ENCODE measurements around the gene GALNT15. TPM values are rescaled to one million over a fixed set of nuclear protein-coding genes. Genes with fewer than 3 reads are reported as not detected.

GALNT15 gene
- total and polyA plus RNA-seq, 11 donors = 0.96 to 81.1 (median 5.5) TPM

DNA sequence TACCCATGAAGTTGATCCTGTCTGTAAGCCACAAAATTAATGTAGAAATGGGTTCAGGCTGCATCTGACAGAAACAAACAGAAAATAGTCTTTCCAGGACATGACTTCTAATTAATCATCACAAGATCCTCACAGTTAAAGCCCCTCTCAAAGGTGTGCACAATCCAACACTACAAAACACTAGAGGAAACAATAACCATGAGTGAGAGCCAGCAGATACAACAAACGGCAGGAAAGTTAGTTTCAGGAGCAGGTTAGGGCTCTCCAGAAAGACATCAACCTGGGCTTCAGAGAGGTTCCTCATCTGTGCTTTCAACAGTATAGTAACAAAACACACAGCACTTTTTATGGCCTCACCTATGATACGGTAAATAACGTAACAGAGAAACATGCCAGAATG, 47.5 kb downstream of the GALNT15 start:
- intact Hi-C loops (cut with DNase I) = no loop called here
- 61 to 88% (median 85%) methylated on average over 3 of the region's 3 CpGs for WGBS, 4 donors
- no peak overlapping the region for H3K27ac ChIP-seq
- ATAC-seq (no peak), DNase-seq (no peak)
- TF ChIP-seq, protein P1, sequence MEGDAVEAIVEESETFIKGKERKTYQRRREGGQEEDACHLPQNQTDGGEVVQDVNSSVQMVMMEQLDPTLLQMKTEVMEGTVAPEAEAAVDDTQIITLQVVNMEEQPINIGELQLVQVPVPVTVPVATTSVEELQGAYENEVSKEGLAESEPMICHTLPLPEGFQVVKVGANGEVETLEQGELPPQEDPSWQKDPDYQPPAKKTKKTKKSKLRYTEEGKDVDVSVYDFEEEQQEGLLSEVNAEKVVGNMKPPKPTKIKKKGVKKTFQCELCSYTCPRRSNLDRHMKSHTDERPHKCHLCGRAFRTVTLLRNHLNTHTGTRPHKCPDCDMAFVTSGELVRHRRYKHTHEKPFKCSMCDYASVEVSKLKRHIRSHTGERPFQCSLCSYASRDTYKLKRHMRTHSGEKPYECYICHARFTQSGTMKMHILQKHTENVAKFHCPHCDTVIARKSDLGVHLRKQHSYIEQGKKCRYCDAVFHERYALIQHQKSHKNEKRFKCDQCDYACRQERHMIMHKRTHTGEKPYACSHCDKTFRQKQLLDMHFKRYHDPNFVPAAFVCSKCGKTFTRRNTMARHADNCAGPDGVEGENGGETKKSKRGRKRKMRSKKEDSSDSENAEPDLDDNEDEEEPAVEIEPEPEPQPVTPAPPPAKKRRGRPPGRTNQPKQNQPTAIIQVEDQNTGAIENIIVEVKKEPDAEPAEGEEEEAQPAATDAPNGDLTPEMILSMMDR (IDR thresholded peaks at IDR 0.05) = no peak
- no peak for TF ChIP-seq POLR2A (IDR thresholded peaks at IDR 0.05)
- peaks cover 0 to 11% (median 0%) of the 10 kb centered on the region in 12 donors for H3K4me1 ChIP-seq
- H3K9me3 ChIP-seq = peaks cover 0 to 12% (median 0%) of the 10 kb centered on the region in 12 donors
- peaks cover 0 to 4% (median 0%) of the 10 kb centered on the region in 9 donors for H3K36me3 ChIP-seq
- no peaks in the 10 kb centered on the region for H3K27me3 ChIP-seq
- no peak overlapping the region for H3K4me3 ChIP-seq

DNA sequence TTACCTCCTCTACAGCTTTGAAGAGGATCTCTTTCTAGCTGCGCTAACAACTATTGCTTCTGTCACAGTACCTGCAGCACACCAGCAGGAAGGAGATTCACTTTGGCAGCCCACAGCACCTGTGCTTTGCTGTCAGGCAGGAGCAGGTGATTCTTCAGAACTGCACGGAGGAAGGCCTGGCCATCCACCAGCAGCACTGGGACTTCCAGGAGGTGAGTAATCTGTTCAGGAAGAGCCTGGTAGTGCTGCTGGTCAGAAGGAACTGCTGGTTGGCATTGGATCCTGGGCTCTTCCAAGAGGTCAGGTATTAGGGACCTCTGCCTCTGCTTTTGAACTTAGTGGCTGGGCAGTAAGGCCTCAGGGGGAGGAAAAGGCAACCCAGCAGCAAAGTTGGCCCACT, 48.1 kb downstream of the GALNT15 start:
- Histone ChIP-seq H3K27me3 (no peaks in the 10 kb centered on the region), H3K4me1 (peaks cover 0 to 11% (median 0%) of the 10 kb centered on the region in 12 donors), H3K4me3 (no peak overlapping the region), H3K27ac (no peak overlapping the region), H3K9me3 (peaks cover 0 to 12% (median 0%) of the 10 kb centered on the region in 12 donors), H3K36me3 (peaks cover 0 to 4% (median 0%) of the 10 kb centered on the region in 9 donors)
- ATAC-seq = no peak
- TF ChIP-seq, protein P1 (IDR thresholded peaks at IDR 0.05) = no peak
- no peak for TF ChIP-seq POLR2A (IDR thresholded peaks at IDR 0.05)
- intact Hi-C loops (cut with DNase I) = no loop called here
- DNase-seq = no peak
- WGBS, 4 donors = 90 to 100% (median 94%) methylated on average over 2 of the region's 2 CpGs

DNA sequence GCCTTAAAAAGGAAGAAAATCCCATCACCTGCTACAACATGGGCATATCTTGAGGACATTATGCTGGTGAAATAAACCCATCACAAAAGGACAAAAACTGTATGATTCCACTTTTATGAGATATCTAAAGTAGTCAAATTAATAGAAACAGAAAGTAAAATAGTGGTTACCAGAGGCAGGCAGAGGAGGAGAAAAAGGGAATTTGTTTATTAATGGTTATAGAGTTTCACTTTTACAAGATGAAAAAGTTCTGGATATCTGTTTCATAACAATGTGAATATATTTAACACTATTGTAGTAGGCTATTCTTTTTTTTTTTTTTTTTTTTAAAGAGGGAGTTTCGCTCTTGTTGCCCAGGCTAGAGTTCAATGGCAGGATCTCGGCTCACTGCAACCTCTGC, 49.8 kb downstream of the GALNT15 start:
- intact Hi-C loops (cut with DNase I) = no loop called here
- TF ChIP-seq, protein P1 (IDR thresholded peaks at IDR 0.05) = no peak
- TF ChIP-seq POLR2A (IDR thresholded peaks at IDR 0.05) = no peak
- Histone ChIP-seq H3K4me1 (peaks cover 0 to 11% (median 0%) of the 10 kb centered on the region in 12 donors), H3K27me3 (no peaks in the 10 kb centered on the region), H3K4me3 (no peak overlapping the region), H3K9me3 (peaks cover 0 to 12% (median 0%) of the 10 kb centered on the region in 12 donors), H3K36me3 (peaks cover 0 to 4% (median 0%) of the 10 kb centered on the region in 9 donors), H3K27ac (peak overlapping the region in 1 of 12 donors; percentile 4)
- no peak for ATAC-seq
- no peak for DNase-seq
- WGBS, 4 donors = 90 to 100% (median 96%) methylated on average over 2 of the region's 2 CpGs

DNA sequence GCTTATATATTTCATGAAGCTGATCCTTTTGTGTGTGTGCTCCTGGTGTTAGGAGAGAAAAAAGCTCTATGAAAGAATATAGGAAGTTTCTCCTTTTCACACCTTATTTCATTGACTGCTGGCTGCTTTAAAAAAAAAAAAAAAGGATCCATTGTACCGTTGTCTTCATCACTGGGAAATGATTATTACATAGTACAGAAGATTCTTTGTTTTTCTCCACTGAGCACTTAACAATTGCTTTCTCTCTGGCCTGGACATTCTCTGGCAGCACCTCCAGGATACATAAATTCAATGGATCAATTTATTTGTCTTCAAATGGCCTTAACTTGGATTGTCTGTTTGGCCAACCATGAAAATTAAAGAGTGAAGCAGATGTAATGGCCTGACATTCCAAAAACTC, 53.1 kb downstream of the GALNT15 start:
- DNase-seq = no peak
- no peak overlapping the region for H3K27ac ChIP-seq
- TF ChIP-seq POLR2A (IDR thresholded peaks at IDR 0.05) = no peak
- TF ChIP-seq, protein P1 (IDR thresholded peaks at IDR 0.05) = no peak
- no peaks in the 10 kb centered on the region for H3K9me3 ChIP-seq
- intact Hi-C loops (cut with DNase I) = loop anchor here in 1 of 10 donors (5.0 kb wide), 1 partner anchor 35 kb away; no protein-coding TSS in a partner anchor
- ATAC-seq = no peak
- WGBS, 4 donors = 62 to 66% (median 63%) methylated on average over 1 of the region's 1 CpG
- peaks cover 0 to 11% (median 0%) of the 10 kb centered on the region in 12 donors for H3K4me1 ChIP-seq
- H3K4me3 ChIP-seq = no peak overlapping the region
- no peaks in the 10 kb centered on the region for H3K27me3 ChIP-seq
- H3K36me3 ChIP-seq = no peaks in the 10 kb centered on the region

Data from heart left ventricle (tissue), 16 donors.